HFFc6 (cell line): ENCODE data around the gene RBKS. TPM values are rescaled to one million over a fixed set of nuclear protein-coding genes. Genes with fewer than 3 reads are reported as not detected.

Experiments used
- DNase-seq: peaks from one replicate; pipeline ENCODE4 v3.0.0-alpha.2; 2018
- H3K27ac Mint-ChIP-seq: 2 replicates; pipeline ENCODE4 v1.8.0; 2020; ENCODE audit warnings: mild to moderate bottlenecking, mixed read lengths
- H3K27me3 Mint-ChIP-seq: 2 replicates; pipeline ENCODE4 v1.8.0; 2021; ENCODE audit warnings: mild to moderate bottlenecking, moderate library complexity, mixed read lengths; ENCODE audit not compliant: insufficient read depth
- H3K36me3 Mint-ChIP-seq: 2 replicates; pipeline ENCODE4 v1.8.0; 2021; ENCODE audit warnings: low read depth, mixed read lengths
- H3K4me1 Mint-ChIP-seq: 2 replicates; pipeline ENCODE4 v1.8.0; 2020; ENCODE audit warnings: low read depth, mixed read lengths
- H3K4me3 Mint-ChIP-seq: 2 replicates; pipeline ENCODE4 v1.8.0; 2020; ENCODE audit warnings: mild to moderate bottlenecking, moderate library complexity, mixed read lengths
- H3K9me3 Mint-ChIP-seq: 2 replicates; pipeline ENCODE4 v1.8.0; 2020; ENCODE audit warnings: mild to moderate bottlenecking, mixed read lengths
- CTCF ChIP-seq: fragments of 200-600 bp; sonication (generic); IDR thresholded peaks from 2 replicates; pipeline ENCODE4 v1.5.0; 2021; ENCODE audit warnings: antibody characterized with exemption, mild to moderate bottlenecking
- total RNA-seq, 6 experiments: library from RNA; stranded (reverse); fragmentation: NEBNext Ultra II Directional; extraction: Animal tissue kit (Norgen Biotek cat#: 25700); gene quantifications; 2 replicates in 1 of 6; 3 replicates in 5 of 6; pipeline ENCODE4 v1.2.3, GENCODE V29; 2021

The RBKS gene
- total RNA-seq, 6 experiments from 2014 or later = 1.8 to 3.1 (median 2.7) TPM

GRCh38 chr2:27828305-27828704, 61.9 kb downstream of the RBKS start:
- Mint-ChIP-seq H3K4me1 (peaks cover 26% of the 10 kb centered on the region), H3K36me3 (peaks cover 30% of the 10 kb centered on the region), H3K27me3 (no peaks in the 10 kb centered on the region), H3K4me3 (no peak overlapping the region), H3K27ac (no peak overlapping the region), H3K9me3 (peaks cover 7% of the 10 kb centered on the region)
- no peak for DNase-seq
- TF ChIP-seq CTCF = no peak

- H3K9me3 Mint-ChIP-seq = peaks cover 7% of the 10 kb centered on the region
- H3K27me3 Mint-ChIP-seq = no peaks in the 10 kb centered on the region
- no peak for DNase-seq
- no peaks in the 10 kb centered on the region for H3K4me1 Mint-ChIP-seq
- peaks cover 15% of the 10 kb centered on the region for H3K36me3 Mint-ChIP-seq
- H3K4me3 Mint-ChIP-seq = no peak overlapping the region
- TF ChIP-seq CTCF = no peak
- no peak overlapping the region for H3K27ac Mint-ChIP-seq
These were observed 65.8 kb downstream of the RBKS start for GRCh38 chr2:27824401-27824800.

GRCh38 chr2:27823569-27823968, 66.6 kb downstream of the RBKS start:
- no peaks in the 10 kb centered on the region for H3K27me3 Mint-ChIP-seq
- no peak for DNase-seq
- peaks cover 17% of the 10 kb centered on the region for H3K36me3 Mint-ChIP-seq
- no peak for TF ChIP-seq CTCF
- no peak overlapping the region for H3K4me3 Mint-ChIP-seq
- H3K9me3 Mint-ChIP-seq = peaks cover 7% of the 10 kb centered on the region
- no peaks in the 10 kb centered on the region for H3K4me1 Mint-ChIP-seq
- H3K27ac Mint-ChIP-seq = no peak overlapping the region

DNA sequence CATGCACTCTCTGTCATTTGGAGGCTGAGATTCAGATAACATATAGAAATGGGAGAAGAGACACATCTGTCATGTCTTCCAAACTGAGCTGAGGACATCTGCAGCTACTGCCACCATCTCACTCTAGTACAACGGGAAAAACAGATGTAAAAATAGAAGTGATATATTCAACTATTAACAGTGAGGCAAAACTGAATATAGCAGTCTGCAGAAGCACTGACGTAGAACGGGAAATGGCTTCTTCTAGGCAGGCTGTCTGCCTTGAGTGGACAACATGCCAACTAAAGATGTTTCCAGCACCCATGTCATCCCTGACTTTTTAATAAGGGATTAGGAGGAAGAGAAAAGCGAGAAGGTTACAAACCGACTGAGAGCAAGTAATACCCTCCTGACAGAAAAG, 67.1 kb downstream of the RBKS start:
- peaks cover 7% of the 10 kb centered on the region for H3K9me3 Mint-ChIP-seq
- no peak for DNase-seq
- no peaks in the 10 kb centered on the region for H3K27me3 Mint-ChIP-seq
- TF ChIP-seq CTCF = no peak
- H3K4me3 Mint-ChIP-seq = no peak overlapping the region
- H3K4me1 Mint-ChIP-seq = no peaks in the 10 kb centered on the region
- peaks cover 17% of the 10 kb centered on the region for H3K36me3 Mint-ChIP-seq
- H3K27ac Mint-ChIP-seq = no peak overlapping the region

DNA sequence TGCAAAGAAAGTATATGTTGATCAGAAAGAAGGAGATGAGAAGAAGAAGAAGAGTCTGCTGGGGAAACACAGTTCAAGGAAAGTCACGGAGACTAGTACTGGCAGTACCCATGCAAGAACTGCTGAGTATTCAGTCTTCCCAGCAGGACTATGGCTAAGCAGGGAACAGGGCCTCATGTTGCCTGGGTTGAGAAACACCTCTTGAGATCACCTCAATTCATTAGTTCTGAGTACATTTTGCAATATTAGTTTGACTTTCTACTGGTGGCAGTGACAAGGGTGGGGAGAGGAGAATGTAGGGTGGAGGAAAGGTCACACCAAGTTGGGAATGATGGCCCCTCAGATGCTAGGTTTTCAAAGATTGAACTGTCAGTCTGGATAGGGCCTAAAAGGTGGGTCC, 68.1 kb downstream of the RBKS start:
- no peaks in the 10 kb centered on the region for H3K27me3 Mint-ChIP-seq
- peaks cover 7% of the 10 kb centered on the region for H3K9me3 Mint-ChIP-seq
- H3K36me3 Mint-ChIP-seq = peaks cover 17% of the 10 kb centered on the region
- no peak for DNase-seq
- no peak for TF ChIP-seq CTCF
- no peaks in the 10 kb centered on the region for H3K4me1 Mint-ChIP-seq
- H3K27ac Mint-ChIP-seq = no peak overlapping the region
- H3K4me3 Mint-ChIP-seq = no peak overlapping the region

DNA sequence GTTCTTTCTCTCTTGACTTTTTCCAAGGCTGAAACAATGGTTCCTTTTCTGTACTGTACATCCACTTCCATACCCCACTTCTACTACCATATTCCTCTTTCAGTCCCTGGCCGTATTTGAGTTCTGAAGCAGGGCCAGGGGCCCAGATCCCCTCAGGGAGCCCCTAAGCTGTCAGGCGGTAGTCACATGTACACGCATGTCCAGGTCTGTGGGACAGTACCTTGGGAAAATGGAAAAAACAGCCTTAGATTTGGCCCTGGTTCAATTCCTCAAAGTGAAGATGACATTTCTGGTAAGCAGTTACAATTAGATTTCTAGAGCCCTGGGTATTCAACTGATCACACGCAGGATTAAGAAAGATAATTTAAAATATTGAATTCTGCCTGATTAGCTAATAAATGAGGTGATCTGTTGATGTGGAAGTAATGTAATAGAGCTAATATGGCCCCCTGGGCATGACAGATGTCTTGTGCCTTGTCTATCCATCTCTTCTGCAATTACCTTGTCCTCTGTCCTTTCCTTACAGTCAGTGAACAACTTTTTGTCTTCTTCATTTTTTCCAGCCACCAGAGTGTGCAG, 74.2 kb downstream of the RBKS start:
- TF ChIP-seq CTCF = no peak
- no peaks in the 10 kb centered on the region for H3K9me3 Mint-ChIP-seq
- DNase-seq = no peak
- H3K4me1 Mint-ChIP-seq = peaks cover 12% of the 10 kb centered on the region
- no peak overlapping the region for H3K4me3 Mint-ChIP-seq
- H3K27me3 Mint-ChIP-seq = no peaks in the 10 kb centered on the region
- H3K27ac Mint-ChIP-seq = no peak overlapping the region
- H3K36me3 Mint-ChIP-seq = 0 out of 2 replicates have a peak, but pooled peaks cover 3% of the 10 kb centered on the region
